Metanephros (tissue), 1 donor: ENCODE results near the gene LMBRD1. TPM values are rescaled to one million over a fixed set of nuclear protein-coding genes. Genes with fewer than 3 reads are reported as not detected.

Experiments
- total RNA-seq: library from RNA; depleted of rRNA; stranded (reverse); fragments of >200 nt; gene quantifications from one replicate; pipeline ENCODE4 v1.2.3, GENCODE V29; 2014

The LMBRD1 gene
- 73.5 TPM for total RNA-seq

DNA sequence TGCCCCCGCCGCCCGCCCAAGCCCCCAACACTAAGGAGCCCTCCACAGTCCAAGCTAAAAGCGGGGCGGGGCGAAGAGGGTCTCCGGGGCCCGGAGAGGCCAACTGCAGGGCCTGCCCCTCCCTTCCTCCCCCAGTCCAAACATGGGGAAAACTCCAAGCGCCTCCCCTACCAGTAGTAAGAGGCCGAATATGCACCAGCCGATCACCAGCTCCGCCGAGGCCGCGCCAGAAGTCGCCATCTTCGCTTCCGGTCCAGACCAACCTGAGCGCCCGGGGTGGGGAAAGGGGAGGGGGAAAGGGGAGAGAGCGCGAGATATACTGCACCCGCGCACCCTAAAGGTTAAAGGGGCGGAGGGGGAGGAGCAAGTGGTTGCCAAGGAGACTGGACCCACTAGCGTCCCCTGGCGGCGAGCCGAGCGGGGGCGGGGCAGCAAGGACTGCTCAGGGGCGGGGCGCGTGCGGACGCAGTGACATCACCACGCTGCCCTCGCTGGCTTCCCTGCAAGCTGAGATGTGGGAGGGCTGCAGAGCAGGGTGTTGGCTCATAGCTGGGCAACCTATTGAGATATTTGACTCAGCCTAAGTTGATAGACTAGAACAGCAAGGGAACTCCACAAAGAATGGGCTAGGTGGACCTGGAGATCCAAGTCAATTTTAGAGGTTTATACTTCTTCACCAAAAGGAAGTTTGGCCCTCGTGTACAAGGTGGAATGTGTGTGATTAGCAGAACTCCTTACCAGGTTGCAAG is at the start of gene LMBRD1:
TSS of gene LMBRD1 (minus strand) at position 369 of the 749 bp plus-strand sequence. CDS start at position 240, 129 bp downstream.

Other genes with a start within 250 kb of the LMBRD1 start
- 4.5 TPM for gene COL19A1, start 69.5 kb upstream of the LMBRD1 start, total RNA-seq